Tibial nerve (tissue), 4 donors: ENCODE measurements around the gene CPNE6. TPM values are rescaled to one million over a fixed set of nuclear protein-coding genes. Genes with fewer than 3 reads are reported as not detected.
A peak's percentile ranks its signal among the peaks of the same experiment; 100 is the strongest.

Experiments used
- DNase-seq, 2 donors: peaks; one replicate each; pipeline ENCODE4 v3.0.0-alpha.2; 2019; ENCODE audit warnings: low spot score in 2 of 2
- H3K27ac ChIP-seq, 4 donors: fragments of 200-600 bp; sonication (generic) in 3 of 4; one replicate each; pipeline ENCODE4 v1.5.1; 2017 to 2019; ENCODE audit warnings: mild to moderate bottlenecking in 1 of 4
- H3K27me3 ChIP-seq, 2 donors: fragments of 200-600 bp; sonication (generic) in 1 of 2; one replicate each; pipeline versions ENCODE4 v1.5.1 to v1.6.0; 2017 to 2019
- H3K36me3 ChIP-seq, 3 donors: fragments of 200-600 bp; sonication (generic); one replicate each; pipeline ENCODE4 v1.5.1; 2018 to 2019
- H3K4me1 ChIP-seq, 4 donors: fragments of 200-600 bp; sonication (generic) in 3 of 4; one replicate each; pipeline ENCODE4 v1.5.1; 2017 to 2019
- H3K4me3 ChIP-seq, 4 donors: fragments of 200-600 bp; sonication (generic) in 3 of 4; one replicate each; pipeline ENCODE4 v1.5.1; 2017 to 2019; ENCODE audit warnings: mild to moderate bottlenecking in 1 of 4, moderate library complexity in 1 of 4
- H3K9me3 ChIP-seq, 4 donors: fragments of 200-600 bp; sonication (generic) in 3 of 4; one replicate each; pipeline ENCODE4 v1.5.1; 2017 to 2019
- CTCF ChIP-seq, 5 experiments: fragments of 200-600 bp in 3 of 5; fragments of 450-650 bp in 2 of 5; sonication (generic) in 3 of 5; IDR thresholded peaks; one replicate each; pipeline ENCODE4 v1.5.1; 2016 to 2019; ENCODE audit warnings: antibody characterized with exemption in 5 of 5, mild to moderate bottlenecking in 3 of 5, moderate library complexity in 2 of 5
- EP300 ChIP-seq, 2 donors: sonication (generic); formaldehyde crosslinking; IDR thresholded peaks; one replicate each; pipeline ENCODE4 v1.6.1; 2017; ENCODE audit warnings: antibody characterized with exemption in 2 of 2, mild to moderate bottlenecking in 1 of 2
- POLR2A ChIP-seq, 2 donors: fragments of 450-650 bp; IDR thresholded peaks; one replicate each; pipeline ENCODE4 v1.6.1; 2017; ENCODE audit warnings: antibody characterized with exemption in 2 of 2, mild to moderate bottlenecking in 2 of 2, moderate library complexity in 2 of 2
- WGBS, 2 donors: methylation state at CpG; one replicate each; pipeline ENCODE4 v1.1.5; 2018; 5-methylcytosine and 5-hydroxymethylcytosine counted together
- total RNA-seq, 4 donors: library from RNA; depleted of rRNA; stranded (reverse); fragments of >200 nt; gene quantifications; one replicate each; pipeline ENCODE4 v1.1.0, GENCODE V29; 2016

The CPNE6 gene
- total RNA-seq, 4 donors from 2014 or later = not detected

GRCh38 chr14:24060984-24061913 is 10.1 kb upstream of the CPNE6 start:
- Histone ChIP-seq H3K27me3 (no peaks in the 10 kb centered on the region), H3K4me1 (peaks cover 0 to 3% (median 0%) of the 10 kb centered on the region in 4 donors), H3K27ac (peak overlapping the region in 1 of 4 donors; percentile 19), H3K4me3 (no peak overlapping the region), H3K9me3 (no peaks in the 10 kb centered on the region), H3K36me3 (no peaks in the 10 kb centered on the region)
- DNase-seq = no peak
- WGBS, 2 donors = 89% methylated on average over 6 to 7 of the region's 7 CpGs
- no peak for TF ChIP-seq POLR2A (IDR thresholded peaks at IDR 0.05)
- no peak for TF ChIP-seq CTCF (IDR thresholded peaks at IDR 0.05)
- no peak for TF ChIP-seq EP300 (IDR thresholded peaks at IDR 0.05)

GRCh38 chr14:24062216-24062980 is 9.0 kb upstream of the CPNE6 start:
- WGBS, 2 donors = 83 to 95% methylated on average over 9 to 14 of the region's 14 CpGs
- no peak for DNase-seq
- H3K27me3 ChIP-seq = no peaks in the 10 kb centered on the region
- peak overlapping the region in 1 of 4 donors; percentile 19 for H3K27ac ChIP-seq
- H3K9me3 ChIP-seq = no peaks in the 10 kb centered on the region
- TF ChIP-seq CTCF (IDR thresholded peaks at IDR 0.05) = no peak
- TF ChIP-seq EP300 (IDR thresholded peaks at IDR 0.05) = no peak
- peaks cover 0 to 3% (median 0%) of the 10 kb centered on the region in 4 donors for H3K4me1 ChIP-seq
- no peaks in the 10 kb centered on the region for H3K36me3 ChIP-seq
- no peak overlapping the region for H3K4me3 ChIP-seq

GRCh38 chr14:24063263-24063836 is 8.0 kb upstream of the CPNE6 start:
- H3K36me3 ChIP-seq = no peaks in the 10 kb centered on the region
- H3K4me1 ChIP-seq = no peaks in the 10 kb centered on the region
- no peaks in the 10 kb centered on the region for H3K9me3 ChIP-seq
- H3K4me3 ChIP-seq = no peak overlapping the region
- no peak overlapping the region for H3K27ac ChIP-seq
- WGBS, 2 donors = 83 to 91% methylated on average over 3 to 4 of the region's 4 CpGs
- DNase-seq = no peak
- no peaks in the 10 kb centered on the region for H3K27me3 ChIP-seq
- no peak for TF ChIP-seq EP300 (IDR thresholded peaks at IDR 0.05)
- no peak for TF ChIP-seq POLR2A (IDR thresholded peaks at IDR 0.05)
- TF ChIP-seq CTCF (IDR thresholded peaks at IDR 0.05) = no peak

GRCh38 chr14:24064091-24064795 is 7.1 kb upstream of the CPNE6 start:
- DNase-seq = no peak
- TF ChIP-seq EP300 (IDR thresholded peaks at IDR 0.05) = no peak
- TF ChIP-seq POLR2A (IDR thresholded peaks at IDR 0.05) = no peak
- no peak for TF ChIP-seq CTCF (IDR thresholded peaks at IDR 0.05)
- Histone ChIP-seq H3K27me3 (no peaks in the 10 kb centered on the region), H3K27ac (no peak overlapping the region), H3K4me3 (no peak overlapping the region), H3K9me3 (no peaks in the 10 kb centered on the region), H3K36me3 (no peaks in the 10 kb centered on the region), H3K4me1 (no peaks in the 10 kb centered on the region)
- WGBS, 2 donors = 72 to 85% methylated on average over 7 of the region's 7 CpGs
